ENCODE measurements around the gene SOX9.

GRCh38 chr17:72110231-72110941 lies 10.4 kb upstream of the SOX9 start:
- TF ChIP-seq, protein P1, sequence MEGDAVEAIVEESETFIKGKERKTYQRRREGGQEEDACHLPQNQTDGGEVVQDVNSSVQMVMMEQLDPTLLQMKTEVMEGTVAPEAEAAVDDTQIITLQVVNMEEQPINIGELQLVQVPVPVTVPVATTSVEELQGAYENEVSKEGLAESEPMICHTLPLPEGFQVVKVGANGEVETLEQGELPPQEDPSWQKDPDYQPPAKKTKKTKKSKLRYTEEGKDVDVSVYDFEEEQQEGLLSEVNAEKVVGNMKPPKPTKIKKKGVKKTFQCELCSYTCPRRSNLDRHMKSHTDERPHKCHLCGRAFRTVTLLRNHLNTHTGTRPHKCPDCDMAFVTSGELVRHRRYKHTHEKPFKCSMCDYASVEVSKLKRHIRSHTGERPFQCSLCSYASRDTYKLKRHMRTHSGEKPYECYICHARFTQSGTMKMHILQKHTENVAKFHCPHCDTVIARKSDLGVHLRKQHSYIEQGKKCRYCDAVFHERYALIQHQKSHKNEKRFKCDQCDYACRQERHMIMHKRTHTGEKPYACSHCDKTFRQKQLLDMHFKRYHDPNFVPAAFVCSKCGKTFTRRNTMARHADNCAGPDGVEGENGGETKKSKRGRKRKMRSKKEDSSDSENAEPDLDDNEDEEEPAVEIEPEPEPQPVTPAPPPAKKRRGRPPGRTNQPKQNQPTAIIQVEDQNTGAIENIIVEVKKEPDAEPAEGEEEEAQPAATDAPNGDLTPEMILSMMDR (IDR thresholded peaks at IDR 0.05; ENCODE audit: insufficient read depth, low read length, poor library complexity, severe bottlenecking): no peak
- no peak for TF ChIP-seq EZH2phosphoT487 (conservative IDR thresholded peaks at IDR 0.05; ENCODE audit: low read length)
